ENCODE measurements around the gene SDR42E2. TPM values are rescaled to one million over a fixed set of nuclear protein-coding genes. Genes with fewer than 3 reads are reported as not detected.
"Not testable (repeated sequence)": the region's sequence is repeated elsewhere in the genome, so short reads cannot be mapped to it uniquely, and the experiment has no call there.

SDR42E2 gene
- total RNA-seq, 1 donor from 2014 or later = 0.10 TPM

DNA sequence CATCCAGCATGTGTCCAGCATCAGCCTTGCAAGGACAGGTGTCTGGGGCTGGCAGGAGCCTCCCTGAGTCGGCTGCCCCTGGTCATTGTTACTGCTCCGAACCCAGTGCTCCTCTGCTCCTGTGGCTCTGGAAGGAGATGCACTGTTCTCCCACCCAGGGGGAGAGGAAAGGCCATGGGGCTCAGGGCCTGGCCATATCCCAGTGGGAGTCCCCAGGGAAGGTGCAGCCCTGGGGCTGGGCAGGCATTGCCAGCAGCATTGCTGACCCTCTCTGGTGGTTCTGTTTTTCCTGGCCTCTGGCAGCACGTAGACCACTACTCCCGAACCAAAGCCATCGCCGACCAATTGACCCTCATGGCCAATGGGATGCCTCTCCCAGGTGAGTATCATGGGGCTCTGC, 9.6 kb downstream of the SDR42E2 start:
- H3K36me3 Mint-ChIP-seq (ENCODE audit: low read depth, unreplicated experiment) = no peaks in the 10 kb centered on the region
- no peaks in the 10 kb centered on the region for H3K9me3 Mint-ChIP-seq (ENCODE audit: unreplicated experiment)
- TF ChIP-seq, protein P1, sequence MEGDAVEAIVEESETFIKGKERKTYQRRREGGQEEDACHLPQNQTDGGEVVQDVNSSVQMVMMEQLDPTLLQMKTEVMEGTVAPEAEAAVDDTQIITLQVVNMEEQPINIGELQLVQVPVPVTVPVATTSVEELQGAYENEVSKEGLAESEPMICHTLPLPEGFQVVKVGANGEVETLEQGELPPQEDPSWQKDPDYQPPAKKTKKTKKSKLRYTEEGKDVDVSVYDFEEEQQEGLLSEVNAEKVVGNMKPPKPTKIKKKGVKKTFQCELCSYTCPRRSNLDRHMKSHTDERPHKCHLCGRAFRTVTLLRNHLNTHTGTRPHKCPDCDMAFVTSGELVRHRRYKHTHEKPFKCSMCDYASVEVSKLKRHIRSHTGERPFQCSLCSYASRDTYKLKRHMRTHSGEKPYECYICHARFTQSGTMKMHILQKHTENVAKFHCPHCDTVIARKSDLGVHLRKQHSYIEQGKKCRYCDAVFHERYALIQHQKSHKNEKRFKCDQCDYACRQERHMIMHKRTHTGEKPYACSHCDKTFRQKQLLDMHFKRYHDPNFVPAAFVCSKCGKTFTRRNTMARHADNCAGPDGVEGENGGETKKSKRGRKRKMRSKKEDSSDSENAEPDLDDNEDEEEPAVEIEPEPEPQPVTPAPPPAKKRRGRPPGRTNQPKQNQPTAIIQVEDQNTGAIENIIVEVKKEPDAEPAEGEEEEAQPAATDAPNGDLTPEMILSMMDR (IDR thresholded peaks at IDR 0.05; ENCODE audit: unreplicated experiment) = no peak
- H3K27me3 Mint-ChIP-seq (ENCODE audit: unreplicated experiment) = no peaks in the 10 kb centered on the region
- no peak for DNase-seq (ENCODE audit: low spot score)
- H3K4me3 Mint-ChIP-seq (ENCODE audit: unreplicated experiment) = no peak overlapping the region
- no peaks in the 10 kb centered on the region for H3K4me1 Mint-ChIP-seq (ENCODE audit: unreplicated experiment)
- H3K27ac Mint-ChIP-seq (ENCODE audit: unreplicated experiment) = no peak overlapping the region

DNA sequence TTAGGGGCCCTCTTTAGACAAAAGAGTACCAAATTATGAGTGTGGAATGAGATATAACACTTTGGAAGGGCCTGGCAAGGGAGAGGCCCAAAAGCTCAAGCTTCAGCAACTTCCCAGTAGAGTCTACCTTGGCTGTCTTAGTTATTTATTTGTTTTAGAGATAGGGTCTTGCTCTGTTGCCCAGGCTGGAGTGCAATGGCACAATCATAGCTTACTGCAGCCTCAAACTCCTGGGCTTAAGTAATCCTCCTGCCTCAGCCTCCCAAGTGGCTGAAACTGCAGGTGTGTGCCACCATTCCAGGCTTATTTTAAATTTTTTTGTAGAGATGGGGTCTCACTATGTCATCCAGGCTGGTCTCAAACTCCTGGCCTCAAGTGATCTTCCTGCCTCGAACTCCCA, 10.3 kb downstream of the SDR42E2 start:
- not testable (repeated sequence) for H3K27ac Mint-ChIP-seq (ENCODE audit: unreplicated experiment); H3K27me3 Mint-ChIP-seq (ENCODE audit: unreplicated experiment); DNase-seq (ENCODE audit: low spot score); H3K4me1 Mint-ChIP-seq (ENCODE audit: unreplicated experiment); H3K4me3 Mint-ChIP-seq (ENCODE audit: unreplicated experiment); H3K9me3 Mint-ChIP-seq (ENCODE audit: unreplicated experiment); H3K36me3 Mint-ChIP-seq (ENCODE audit: low read depth, unreplicated experiment)

DNA sequence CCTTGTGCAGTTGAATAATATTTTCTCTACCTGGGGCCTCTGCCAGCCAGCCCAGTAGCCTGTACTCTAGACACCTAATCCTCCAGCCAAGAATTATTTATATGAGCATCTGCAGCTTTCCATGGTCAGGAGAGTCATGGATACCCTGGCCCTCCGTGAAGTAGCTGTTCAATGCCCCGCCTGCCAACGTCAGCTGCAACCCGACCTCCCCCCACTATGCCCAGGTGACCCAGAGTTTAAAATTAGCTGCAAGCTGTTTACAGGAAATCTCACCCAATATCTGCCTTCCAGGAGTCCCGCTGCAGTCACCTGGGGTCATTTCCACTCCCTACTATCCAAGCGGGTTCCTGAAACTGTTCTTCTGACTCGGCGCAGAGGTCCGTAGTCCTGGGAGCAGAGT, 12.3 kb downstream of the SDR42E2 start:
- H3K36me3 Mint-ChIP-seq (ENCODE audit: low read depth, unreplicated experiment) = no peaks in the 10 kb centered on the region
- no peak for DNase-seq (ENCODE audit: low spot score)
- H3K27me3 Mint-ChIP-seq (ENCODE audit: unreplicated experiment) = no peaks in the 10 kb centered on the region
- H3K9me3 Mint-ChIP-seq (ENCODE audit: unreplicated experiment) = no peaks in the 10 kb centered on the region
- no peak overlapping the region for H3K27ac Mint-ChIP-seq (ENCODE audit: unreplicated experiment)
- TF ChIP-seq, protein P1 (IDR thresholded peaks at IDR 0.05; ENCODE audit: unreplicated experiment) = no peak
- no peaks in the 10 kb centered on the region for H3K4me1 Mint-ChIP-seq (ENCODE audit: unreplicated experiment)
- no peak overlapping the region for H3K4me3 Mint-ChIP-seq (ENCODE audit: unreplicated experiment)

DNA sequence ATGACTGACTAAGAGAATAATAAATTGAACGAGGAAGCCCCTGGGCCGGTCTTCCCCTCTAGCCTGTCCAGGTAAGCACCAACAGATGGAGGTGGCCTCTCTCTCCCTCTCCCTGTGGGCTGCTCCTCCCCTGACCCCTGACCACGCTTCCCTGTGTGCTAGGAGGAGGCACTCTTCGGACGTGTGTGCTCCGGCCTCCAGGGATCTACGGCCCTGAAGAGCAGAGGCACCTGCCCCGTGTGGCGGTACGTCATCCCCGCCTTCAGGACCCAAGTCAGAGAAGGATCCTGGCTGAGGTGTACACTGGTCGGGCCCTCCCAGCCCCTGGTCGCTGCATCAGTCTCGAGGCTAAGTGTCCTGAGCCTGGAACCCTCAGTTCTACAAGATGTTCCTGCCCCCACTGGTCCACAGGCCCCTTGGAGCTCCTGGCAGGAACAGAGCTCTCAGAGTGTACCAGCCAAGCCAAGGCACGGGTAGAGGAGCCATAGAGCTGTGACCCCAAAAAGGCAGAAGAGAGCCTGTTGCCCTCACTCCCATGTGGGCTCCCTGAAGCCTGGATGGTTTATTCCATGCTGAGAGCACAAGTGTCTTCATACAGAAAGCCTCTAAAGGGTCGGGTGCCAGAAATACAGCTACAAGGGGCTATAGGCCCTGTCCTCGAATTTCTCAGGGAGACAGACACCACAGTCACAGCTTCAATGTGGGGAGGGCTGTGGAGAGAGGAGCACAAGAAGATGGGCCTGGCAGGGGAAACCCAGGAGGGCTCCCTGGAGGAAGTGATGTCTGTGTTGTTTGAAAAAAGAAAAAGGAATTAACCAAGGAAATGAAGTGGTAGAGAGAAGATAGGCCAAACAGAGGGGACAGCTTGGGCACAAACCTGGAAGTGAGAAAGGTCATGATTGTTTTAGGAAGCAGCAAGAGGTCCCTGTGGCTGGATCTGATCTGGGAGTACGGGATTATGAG, 15.9 kb downstream of the SDR42E2 start:
- H3K27ac Mint-ChIP-seq (ENCODE audit: unreplicated experiment) = no peak overlapping the region
- no peaks in the 10 kb centered on the region for H3K36me3 Mint-ChIP-seq (ENCODE audit: low read depth, unreplicated experiment)
- no peak for DNase-seq (ENCODE audit: low spot score)
- no peaks in the 10 kb centered on the region for H3K4me1 Mint-ChIP-seq (ENCODE audit: unreplicated experiment)
- no peaks in the 10 kb centered on the region for H3K27me3 Mint-ChIP-seq (ENCODE audit: unreplicated experiment)
- no peak overlapping the region for H3K4me3 Mint-ChIP-seq (ENCODE audit: unreplicated experiment)
- TF ChIP-seq, protein P1 (IDR thresholded peaks at IDR 0.05; ENCODE audit: unreplicated experiment) = no peak
- no peaks in the 10 kb centered on the region for H3K9me3 Mint-ChIP-seq (ENCODE audit: unreplicated experiment)

DNA sequence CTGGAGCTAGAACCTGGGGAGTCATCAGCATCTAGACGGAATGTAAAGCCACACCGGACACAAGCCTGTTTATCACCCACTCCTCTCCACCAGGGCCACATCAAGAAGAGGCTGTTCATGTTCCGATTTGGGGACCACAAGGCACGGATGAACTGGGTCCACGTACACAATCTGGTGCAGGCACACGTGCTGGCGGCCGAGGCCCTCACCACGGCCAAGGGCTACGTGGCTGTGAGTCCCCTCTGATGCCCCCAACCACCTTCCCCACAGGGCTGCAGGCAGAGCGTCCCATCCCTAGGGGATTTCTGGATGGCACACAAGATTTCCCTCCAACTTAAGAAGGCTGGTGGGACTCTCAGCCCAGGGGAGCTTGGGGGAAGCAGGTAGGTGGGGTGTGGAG, 19.1 kb downstream of the SDR42E2 start:
- Mint-ChIP-seq H3K27me3 (ENCODE audit: unreplicated experiment) (no peaks in the 10 kb centered on the region), H3K36me3 (ENCODE audit: low read depth, unreplicated experiment) (no peaks in the 10 kb centered on the region), H3K4me3 (ENCODE audit: unreplicated experiment) (no peak overlapping the region), H3K9me3 (ENCODE audit: unreplicated experiment) (no peaks in the 10 kb centered on the region), H3K4me1 (ENCODE audit: unreplicated experiment) (no peaks in the 10 kb centered on the region), H3K27ac (ENCODE audit: unreplicated experiment) (no peak overlapping the region)
- TF ChIP-seq, protein P1 (IDR thresholded peaks at IDR 0.05; ENCODE audit: unreplicated experiment) = no peak
- DNase-seq (ENCODE audit: low spot score) = no peak
